Effector memory CD8-positive, alpha-beta T cell (primary cell): ENCODE data around the gene ZNF616.
"Not testable (repeated sequence)": the region's sequence is repeated elsewhere in the genome, so short reads cannot be mapped to it uniquely, and the experiment has no call there.

Source experiments
- ATAC-seq: fragments of 150-1000 bp; cut with Tn5 transposase; replicated peaks from 2 replicates; pipeline ENCODE4 v1.10.0; 2021; ENCODE audit warnings: mild to moderate bottlenecking, moderate library complexity
- DNase-seq, 3 experiments: peaks; one replicate each; pipeline ENCODE4 v3.0.0; 2021
- H3K27ac Mint-ChIP-seq, 2 donors: one replicate each; pipeline ENCODE4 v1.8.0; 2022; ENCODE audit warnings: mild to moderate bottlenecking in 2 of 2, mixed read lengths in 2 of 2, moderate library complexity in 2 of 2
- H3K27me3 Mint-ChIP-seq, 2 donors: one replicate each; pipeline ENCODE4 v1.8.0; 2022; ENCODE audit warnings: mixed read lengths in 2 of 2
- H3K36me3 Mint-ChIP-seq: one replicate; pipeline ENCODE4 v1.8.0; 2022; ENCODE audit warnings: mild to moderate bottlenecking, moderate library complexity, mixed read lengths; ENCODE audit not compliant: insufficient read depth
- H3K4me1 Mint-ChIP-seq, 2 donors: one replicate each; pipeline ENCODE4 v1.8.0; 2022; ENCODE audit warnings: low read depth in 2 of 2, mixed read lengths in 2 of 2
- H3K4me3 Mint-ChIP-seq, 2 donors: one replicate each; pipeline ENCODE4 v1.8.0; 2022; ENCODE audit warnings: mild to moderate bottlenecking in 2 of 2, mixed read lengths in 2 of 2, moderate library complexity in 2 of 2
- H3K9me3 Mint-ChIP-seq, 2 donors: one replicate each; pipeline ENCODE4 v1.8.0; 2022; ENCODE audit warnings: mixed read lengths in 2 of 2

Gene ZNF616

DNA sequence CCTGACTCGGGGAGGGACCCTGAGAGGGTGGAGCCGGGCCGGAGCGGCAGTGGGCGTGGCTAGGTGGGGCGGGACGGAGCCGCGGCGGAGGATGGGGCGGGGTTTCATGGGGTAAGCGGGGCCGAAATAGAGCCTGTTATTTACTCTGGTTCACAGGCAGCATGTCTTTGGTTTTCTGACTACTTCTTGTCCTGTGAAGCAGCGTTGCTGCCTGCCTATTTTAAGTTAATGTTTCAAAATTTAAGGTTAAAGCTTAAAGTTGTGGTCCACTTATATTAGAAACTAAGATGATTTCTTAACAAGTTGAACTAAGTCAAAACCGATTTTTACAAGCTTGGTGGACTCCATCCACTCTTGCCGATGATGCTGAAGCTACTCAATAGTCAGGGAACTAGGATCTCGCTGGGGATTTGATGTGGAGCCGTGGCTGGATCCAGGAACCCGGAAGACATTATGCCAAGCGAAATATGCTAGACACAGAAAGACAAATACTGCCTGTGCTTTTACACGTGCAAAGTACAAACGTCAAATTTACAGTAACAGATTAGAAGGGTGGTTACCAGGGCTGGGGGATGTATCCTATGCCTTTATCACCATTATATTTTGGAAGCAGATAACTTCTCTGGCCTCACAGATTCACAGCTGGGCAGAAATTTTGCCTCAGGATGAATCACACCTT lies 433 bp upstream of the ZNF616 start:
- H3K4me3 Mint-ChIP-seq: peak overlapping the region; percentile 88 to 95

DNA sequence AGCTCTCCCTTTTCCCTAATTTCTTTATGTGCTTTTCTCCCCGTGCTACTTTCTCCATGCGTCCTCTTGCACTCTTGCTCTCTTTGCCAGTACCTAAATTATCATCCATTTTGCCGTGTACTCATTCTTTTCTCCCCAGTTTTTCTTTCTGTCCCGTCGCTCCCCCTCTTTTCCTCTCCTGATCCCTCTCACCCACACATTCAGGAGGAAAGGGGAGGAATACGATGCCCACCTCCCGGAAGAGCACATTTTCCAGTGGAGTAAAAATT lies 821 bp downstream of the ZNF616 start:
- peak overlapping the region; percentile 88 to 95 for H3K4me3 Mint-ChIP-seq

More for the DNA sequence above, 433 bp upstream of the ZNF616 start:
- no peaks in the 10 kb centered on the region for H3K9me3 Mint-ChIP-seq
- DNase-seq (peak in 2 of 3 experiments; percentile 98), ATAC-seq (peak; percentile 95)
- H3K36me3 Mint-ChIP-seq: peaks cover 4% of the 10 kb centered on the region
- peak overlapping the region; percentile 92 to 96 for H3K27ac Mint-ChIP-seq
- H3K4me1 Mint-ChIP-seq: peaks cover 15 to 31% of the 10 kb centered on the region in 2 donors
- no peaks in the 10 kb centered on the region for H3K27me3 Mint-ChIP-seq

DNA sequence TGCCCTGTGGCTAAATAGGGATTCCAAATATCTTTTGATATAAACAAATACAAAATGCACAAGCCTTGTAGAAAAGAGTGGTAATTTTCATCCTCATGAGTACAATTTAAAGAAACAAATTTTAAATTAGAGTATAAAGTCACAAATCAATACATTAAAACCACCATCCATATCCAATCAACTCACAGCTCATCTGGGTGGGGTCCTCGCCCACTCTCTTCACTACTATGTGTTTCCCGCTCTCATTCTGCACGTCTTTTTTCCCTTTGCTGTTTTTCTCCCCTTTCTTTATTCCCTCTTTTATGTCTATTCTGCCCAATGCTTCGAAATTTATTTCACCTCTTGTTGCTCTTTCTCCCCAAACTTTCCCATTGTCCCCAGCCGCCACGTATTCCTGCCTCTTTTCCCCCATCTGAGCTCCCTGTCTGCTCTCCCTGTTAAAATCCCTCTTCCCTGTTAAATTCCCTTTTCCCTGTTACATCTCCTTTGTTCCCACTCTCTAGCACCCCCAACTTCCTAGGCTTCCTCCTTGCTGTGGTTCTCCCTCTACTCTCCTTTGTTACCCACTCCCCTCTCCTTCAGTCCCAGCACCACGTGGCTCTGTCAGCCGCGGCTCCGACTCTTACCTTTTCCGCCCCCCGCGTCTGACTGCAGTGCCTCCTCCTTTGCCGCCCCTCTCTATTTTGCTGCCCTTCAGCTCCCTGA lies 1.3 kb downstream of the ZNF616 start:
- Mint-ChIP-seq H3K27ac (peak overlapping the region; percentile 92 to 96), H3K36me3 (peaks cover 4% of the 10 kb centered on the region), H3K9me3 (no peaks in the 10 kb centered on the region), H3K4me1 (peaks cover 17 to 31% of the 10 kb centered on the region in 2 donors), H3K27me3 (no peaks in the 10 kb centered on the region), H3K4me3 (peak overlapping the region; percentile 88 to 95)
- no peak for DNase-seq
- no peak for ATAC-seq

More for the DNA sequence above, 821 bp downstream of the ZNF616 start:
- ATAC-seq (no peak), DNase-seq (no peak)
- H3K4me1 Mint-ChIP-seq: peaks cover 17 to 31% of the 10 kb centered on the region in 2 donors
- H3K36me3 Mint-ChIP-seq: peaks cover 4% of the 10 kb centered on the region
- no peaks in the 10 kb centered on the region for H3K27me3 Mint-ChIP-seq
- no peaks in the 10 kb centered on the region for H3K9me3 Mint-ChIP-seq
- peak overlapping the region; percentile 92 to 96 for H3K27ac Mint-ChIP-seq

DNA sequence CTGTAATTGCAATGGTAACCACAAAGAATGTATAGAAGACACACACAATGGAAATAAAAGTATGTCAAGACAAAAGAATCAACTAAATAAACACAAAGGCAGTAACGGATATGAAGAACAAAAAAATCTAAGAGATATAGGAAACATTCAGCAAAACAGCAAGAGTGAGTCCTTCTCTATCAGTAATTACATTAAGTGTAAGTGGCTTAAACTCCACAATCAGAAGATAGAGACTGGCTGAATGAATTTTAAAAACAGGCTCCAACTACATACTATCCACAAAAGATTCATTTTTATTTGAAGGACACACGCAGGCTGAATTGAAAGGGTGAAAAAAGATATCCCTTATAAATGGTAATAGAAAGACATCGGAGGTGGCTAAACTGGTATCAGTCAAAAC lies 19.5 kb downstream of the ZNF616 start:
- Mint-ChIP-seq H3K9me3 (peaks cover 17 to 32% of the 10 kb centered on the region in 2 donors), H3K4me3 (no peak overlapping the region)

DNA sequence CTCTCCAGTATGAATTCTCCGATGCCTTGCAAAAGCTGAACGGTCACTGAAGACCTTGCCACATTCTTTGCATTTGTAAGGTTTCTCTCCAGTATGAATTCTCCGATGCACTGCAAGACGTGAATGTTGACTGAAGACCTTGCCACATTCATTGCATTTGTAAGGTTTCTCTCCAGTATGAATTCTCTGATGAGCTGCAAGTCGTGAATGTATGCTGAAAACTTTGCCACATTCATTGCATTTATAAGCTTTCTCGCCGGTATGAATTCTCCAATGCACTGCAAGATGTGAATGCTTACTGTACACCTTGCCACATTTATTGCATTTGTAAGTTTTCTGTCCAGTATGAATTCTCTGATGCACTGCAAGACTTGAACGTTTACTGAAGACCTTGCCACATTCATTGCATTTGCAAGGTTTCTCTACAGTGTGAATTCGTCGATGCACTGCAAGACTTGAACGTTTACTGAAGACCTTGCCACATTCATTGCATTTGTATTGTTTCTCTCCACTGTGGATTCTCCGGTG lies 24.1 kb downstream of the ZNF616 start:
- H3K27ac Mint-ChIP-seq: no peak overlapping the region
- no peaks in the 10 kb centered on the region for H3K27me3 Mint-ChIP-seq
- H3K36me3 Mint-ChIP-seq: peaks cover 21% of the 10 kb centered on the region
- no peak for DNase-seq
- no peaks in the 10 kb centered on the region for H3K4me1 Mint-ChIP-seq
- ATAC-seq: no peak
- H3K9me3 Mint-ChIP-seq: peaks cover 27 to 39% of the 10 kb centered on the region in 2 donors
- H3K4me3 Mint-ChIP-seq: no peak overlapping the region

More for the DNA sequence above, 19.5 kb downstream of the ZNF616 start:
- DNase-seq (no peak), ATAC-seq (no peak)
- peaks cover 66% of the 10 kb centered on the region for H3K36me3 Mint-ChIP-seq
- H3K27ac Mint-ChIP-seq: no peak overlapping the region
- H3K27me3 Mint-ChIP-seq: no peaks in the 10 kb centered on the region
- H3K4me1 Mint-ChIP-seq: no peaks in the 10 kb centered on the region

DNA sequence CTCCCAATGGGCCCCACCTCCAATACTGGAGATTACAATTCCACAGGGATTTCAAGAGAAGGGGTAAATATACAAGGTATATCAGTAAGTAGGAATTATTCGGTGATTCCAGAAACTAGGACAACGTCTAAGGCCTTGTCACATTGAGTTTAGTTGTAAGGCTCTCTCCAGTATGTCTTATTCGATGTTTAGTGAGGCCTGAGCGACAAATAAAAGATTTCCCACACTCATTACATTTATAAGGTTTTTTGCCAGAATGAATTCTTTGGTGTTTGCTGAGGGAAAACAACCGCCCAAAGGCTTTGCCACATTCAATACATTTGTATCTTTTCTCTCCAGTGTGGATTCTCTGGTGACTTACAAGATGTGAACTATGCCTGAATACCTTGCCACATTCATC lies 25.0 kb downstream of the ZNF616 start:
- Mint-ChIP-seq H3K27ac (no peak overlapping the region), H3K4me3 (no peak overlapping the region), H3K27me3 (no peaks in the 10 kb centered on the region), H3K9me3 (peaks cover 27 to 30% of the 10 kb centered on the region in 2 donors), H3K4me1 (no peaks in the 10 kb centered on the region), H3K36me3 (peaks cover 14% of the 10 kb centered on the region)
- ATAC-seq (no peak), DNase-seq (no peak)

DNA sequence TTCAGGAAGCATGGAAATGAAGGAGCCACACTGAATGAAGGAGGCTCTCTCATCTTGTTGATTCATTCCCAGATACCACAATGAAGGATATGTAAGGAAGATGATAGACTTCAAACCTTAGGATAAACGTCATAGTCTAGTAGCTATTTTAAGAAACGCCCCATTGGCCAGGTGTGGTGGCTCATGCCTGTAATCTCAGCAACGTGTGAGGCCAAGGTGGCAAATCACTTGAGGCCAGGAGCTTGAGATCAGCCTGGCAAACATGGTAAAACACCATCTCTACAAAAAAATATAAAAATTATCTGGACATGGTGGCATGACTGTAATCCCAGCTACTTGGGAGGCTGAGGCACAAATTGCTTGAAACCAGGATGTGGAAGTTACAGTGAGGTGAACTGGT lies 27.1 kb downstream of the ZNF616 start:
- DNase-seq (no peak), ATAC-seq (no peak)
- H3K4me1 Mint-ChIP-seq: no peaks in the 10 kb centered on the region
- peaks cover 24 to 27% of the 10 kb centered on the region in 2 donors for H3K9me3 Mint-ChIP-seq
- H3K4me3 Mint-ChIP-seq: no peak overlapping the region
- H3K27ac Mint-ChIP-seq: no peak overlapping the region
- peaks cover 9% of the 10 kb centered on the region for H3K36me3 Mint-ChIP-seq
- H3K27me3 Mint-ChIP-seq: no peaks in the 10 kb centered on the region

DNA sequence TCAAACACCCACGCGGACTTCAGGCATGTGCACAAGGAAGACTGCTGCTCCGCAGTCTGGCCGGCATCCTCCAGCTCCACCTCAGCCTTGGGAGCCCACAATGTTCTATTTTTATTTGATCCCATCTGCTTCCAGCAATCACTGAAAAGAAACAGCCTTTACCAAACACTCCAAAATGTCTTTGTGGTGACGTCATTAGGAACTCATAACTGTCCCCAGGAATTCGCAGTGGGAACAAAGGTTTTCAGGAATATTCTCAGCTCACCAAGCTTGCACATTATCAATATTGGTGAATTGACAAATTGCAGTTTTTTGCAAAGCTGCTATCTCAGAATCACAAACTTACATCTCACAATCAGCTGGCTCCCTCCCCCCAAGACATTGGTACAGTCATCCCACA lies 29.0 kb downstream of the ZNF616 start:
- no peaks in the 10 kb centered on the region for H3K4me1 Mint-ChIP-seq
- H3K27me3 Mint-ChIP-seq: no peaks in the 10 kb centered on the region
- peaks cover 21 to 29% of the 10 kb centered on the region in 2 donors for H3K9me3 Mint-ChIP-seq
- H3K27ac Mint-ChIP-seq: no peak overlapping the region
- no peaks in the 10 kb centered on the region for H3K36me3 Mint-ChIP-seq
- DNase-seq: no peak
- ATAC-seq: no peak
- no peak overlapping the region for H3K4me3 Mint-ChIP-seq

DNA sequence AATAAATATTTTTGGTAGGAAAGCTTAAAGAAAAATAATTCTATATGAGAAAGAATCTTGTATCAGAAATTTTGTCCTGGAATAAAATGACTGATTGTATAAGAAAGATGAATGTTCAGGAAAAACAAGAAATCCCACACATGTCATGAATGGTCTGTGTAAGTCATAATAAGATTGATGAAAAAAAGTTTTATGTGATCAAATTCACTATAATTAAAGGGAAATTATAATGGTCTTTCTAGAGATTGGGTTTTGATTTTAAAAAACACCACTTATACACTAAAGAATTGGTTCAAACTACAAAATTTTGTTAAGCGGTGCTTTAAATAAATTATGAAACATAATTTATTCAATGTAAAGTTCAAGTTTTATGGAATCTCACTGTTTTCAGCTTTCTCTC lies 37.0 kb downstream of the ZNF616 start:
- H3K4me1 Mint-ChIP-seq: no peaks in the 10 kb centered on the region
- H3K27me3 Mint-ChIP-seq: peaks cover 0 to 5% of the 10 kb centered on the region in 2 donors
- no peaks in the 10 kb centered on the region for H3K36me3 Mint-ChIP-seq
- no peak for ATAC-seq
- DNase-seq: no peak
- H3K9me3 Mint-ChIP-seq: peaks cover 10 to 14% of the 10 kb centered on the region in 2 donors
- H3K27ac Mint-ChIP-seq: no peak overlapping the region
- H3K4me3 Mint-ChIP-seq: no peak overlapping the region

DNA sequence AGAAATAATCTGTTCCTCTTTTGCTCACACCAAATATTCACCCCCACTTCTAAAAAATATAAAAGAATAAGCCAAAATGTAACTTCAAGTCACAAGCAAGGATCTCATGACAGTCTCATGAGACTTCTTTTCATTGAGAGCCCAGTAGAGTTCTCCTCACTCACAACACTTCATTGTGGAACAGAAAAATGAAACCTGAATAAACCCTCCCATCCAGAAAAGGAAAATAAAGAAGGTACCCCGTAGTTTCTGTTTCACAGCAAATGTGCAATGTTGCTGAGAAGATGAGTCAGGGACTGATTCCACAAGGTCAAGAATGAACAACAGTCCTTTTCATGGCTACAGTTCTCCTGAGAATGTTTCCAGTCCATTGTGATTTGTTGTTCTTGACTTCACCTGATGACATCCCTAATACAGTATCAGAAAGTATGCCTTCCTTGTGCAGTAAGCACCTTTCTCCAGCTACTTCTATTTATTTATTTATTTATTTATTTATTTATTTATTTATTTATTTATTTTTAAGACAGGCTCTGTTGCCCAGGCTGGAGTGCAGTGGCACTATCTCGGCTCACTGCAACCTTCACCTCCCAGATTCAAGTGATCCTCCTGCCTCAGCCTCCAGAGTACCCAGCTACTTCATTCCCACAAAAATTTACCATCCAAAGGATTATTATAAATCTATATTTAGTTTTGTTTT lies 37.7 kb downstream of the ZNF616 start:
- no peak overlapping the region for H3K27ac Mint-ChIP-seq

DNA sequence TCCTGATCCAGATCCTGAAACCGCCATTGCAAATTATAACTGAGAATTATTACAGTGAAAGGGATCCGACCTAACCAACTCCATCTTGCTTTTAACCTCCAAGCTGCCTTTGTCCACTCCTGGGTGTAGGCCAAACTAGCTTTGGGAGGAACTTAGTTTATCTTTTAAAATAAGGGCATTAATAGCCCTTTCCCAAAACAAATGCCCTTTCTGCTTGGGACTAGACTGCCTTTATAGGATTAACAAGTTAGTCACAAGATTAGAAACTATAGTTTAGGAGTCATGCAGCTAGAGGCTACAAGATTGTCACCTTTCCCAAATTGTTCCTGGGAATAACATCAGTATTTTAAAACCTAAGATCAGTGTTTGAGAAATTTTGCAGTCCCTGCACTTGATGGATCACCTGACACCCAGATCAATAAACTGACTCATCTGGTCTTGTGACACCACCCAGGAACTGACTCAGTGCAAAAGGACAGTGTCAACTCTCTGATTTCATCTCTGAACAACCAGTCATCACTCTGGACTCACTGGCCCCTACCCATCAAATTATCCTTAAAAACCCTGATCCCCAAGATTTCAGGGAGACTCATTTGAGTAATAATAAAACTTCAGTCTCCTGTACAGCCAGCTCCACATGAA lies 40.1 kb downstream of the ZNF616 start:
- Mint-ChIP-seq H3K4me1 (peaks cover 9 to 14% of the 10 kb centered on the region in 2 donors), H3K4me3 (no peak overlapping the region), H3K9me3 (peaks cover 3 to 7% of the 10 kb centered on the region in 2 donors), H3K36me3 (peaks cover 7% of the 10 kb centered on the region), H3K27me3 (peaks cover 0 to 5% of the 10 kb centered on the region in 2 donors), H3K27ac (no peak overlapping the region)
- ATAC-seq: no peak
- no peak for DNase-seq

More for the DNA sequence above, 37.7 kb downstream of the ZNF616 start:
- Mint-ChIP-seq H3K9me3 (peaks cover 4 to 7% of the 10 kb centered on the region in 2 donors), H3K4me1 (no peaks in the 10 kb centered on the region), H3K4me3 (no peak overlapping the region), H3K36me3 (no peaks in the 10 kb centered on the region), H3K27me3 (peaks cover 0 to 5% of the 10 kb centered on the region in 2 donors)
- DNase-seq: no peak
- ATAC-seq: no peak

DNA sequence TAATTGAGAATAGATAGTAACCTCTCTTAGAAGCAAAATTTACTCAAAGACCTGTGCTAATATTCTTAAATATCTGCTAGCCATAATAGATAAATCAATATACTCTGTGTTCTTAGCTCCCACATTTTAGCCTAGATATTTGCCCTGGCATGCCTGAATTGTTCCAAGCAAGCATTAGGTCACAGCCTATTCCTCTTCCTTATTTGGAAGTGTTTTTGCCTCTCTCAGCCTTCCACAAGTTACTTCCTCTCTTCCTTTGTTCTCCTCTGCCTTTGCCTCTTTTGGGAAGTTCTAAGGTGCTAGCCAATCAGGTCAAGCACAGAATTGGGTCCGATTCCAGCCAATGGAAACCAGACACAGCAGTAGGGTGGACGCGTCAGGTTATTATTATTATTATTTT lies 43.3 kb downstream of the ZNF616 start:
- not testable (repeated sequence) for DNase-seq, H3K9me3 Mint-ChIP-seq, ATAC-seq, H3K27ac Mint-ChIP-seq, H3K27me3 Mint-ChIP-seq
- Mint-ChIP-seq H3K4me1 (peaks cover 25 to 40% of the 10 kb centered on the region in 2 donors), H3K4me3 (peak overlapping the region; percentile 92 to 97), H3K36me3 (peaks cover 12% of the 10 kb centered on the region)
